ENCODE results near the gene LPIN1.

- TF ChIP-seq, protein P1, sequence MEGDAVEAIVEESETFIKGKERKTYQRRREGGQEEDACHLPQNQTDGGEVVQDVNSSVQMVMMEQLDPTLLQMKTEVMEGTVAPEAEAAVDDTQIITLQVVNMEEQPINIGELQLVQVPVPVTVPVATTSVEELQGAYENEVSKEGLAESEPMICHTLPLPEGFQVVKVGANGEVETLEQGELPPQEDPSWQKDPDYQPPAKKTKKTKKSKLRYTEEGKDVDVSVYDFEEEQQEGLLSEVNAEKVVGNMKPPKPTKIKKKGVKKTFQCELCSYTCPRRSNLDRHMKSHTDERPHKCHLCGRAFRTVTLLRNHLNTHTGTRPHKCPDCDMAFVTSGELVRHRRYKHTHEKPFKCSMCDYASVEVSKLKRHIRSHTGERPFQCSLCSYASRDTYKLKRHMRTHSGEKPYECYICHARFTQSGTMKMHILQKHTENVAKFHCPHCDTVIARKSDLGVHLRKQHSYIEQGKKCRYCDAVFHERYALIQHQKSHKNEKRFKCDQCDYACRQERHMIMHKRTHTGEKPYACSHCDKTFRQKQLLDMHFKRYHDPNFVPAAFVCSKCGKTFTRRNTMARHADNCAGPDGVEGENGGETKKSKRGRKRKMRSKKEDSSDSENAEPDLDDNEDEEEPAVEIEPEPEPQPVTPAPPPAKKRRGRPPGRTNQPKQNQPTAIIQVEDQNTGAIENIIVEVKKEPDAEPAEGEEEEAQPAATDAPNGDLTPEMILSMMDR (IDR thresholded peaks at IDR 0.05) = no peak
- no peak for TF ChIP-seq ZNF138 (CRISPR knock-in tag; conservative IDR thresholded peaks at IDR 0.05)
- no peak for TF ChIP-seq ESRRA (CRISPR knock-in tag; IDR thresholded peaks at IDR 0.05; ENCODE audit: borderline replicate concordance)
- no peak for TF ChIP-seq JUN (CRISPR knock-in tag; IDR thresholded peaks at IDR 0.05)
- TF ChIP-seq, protein P2, sequence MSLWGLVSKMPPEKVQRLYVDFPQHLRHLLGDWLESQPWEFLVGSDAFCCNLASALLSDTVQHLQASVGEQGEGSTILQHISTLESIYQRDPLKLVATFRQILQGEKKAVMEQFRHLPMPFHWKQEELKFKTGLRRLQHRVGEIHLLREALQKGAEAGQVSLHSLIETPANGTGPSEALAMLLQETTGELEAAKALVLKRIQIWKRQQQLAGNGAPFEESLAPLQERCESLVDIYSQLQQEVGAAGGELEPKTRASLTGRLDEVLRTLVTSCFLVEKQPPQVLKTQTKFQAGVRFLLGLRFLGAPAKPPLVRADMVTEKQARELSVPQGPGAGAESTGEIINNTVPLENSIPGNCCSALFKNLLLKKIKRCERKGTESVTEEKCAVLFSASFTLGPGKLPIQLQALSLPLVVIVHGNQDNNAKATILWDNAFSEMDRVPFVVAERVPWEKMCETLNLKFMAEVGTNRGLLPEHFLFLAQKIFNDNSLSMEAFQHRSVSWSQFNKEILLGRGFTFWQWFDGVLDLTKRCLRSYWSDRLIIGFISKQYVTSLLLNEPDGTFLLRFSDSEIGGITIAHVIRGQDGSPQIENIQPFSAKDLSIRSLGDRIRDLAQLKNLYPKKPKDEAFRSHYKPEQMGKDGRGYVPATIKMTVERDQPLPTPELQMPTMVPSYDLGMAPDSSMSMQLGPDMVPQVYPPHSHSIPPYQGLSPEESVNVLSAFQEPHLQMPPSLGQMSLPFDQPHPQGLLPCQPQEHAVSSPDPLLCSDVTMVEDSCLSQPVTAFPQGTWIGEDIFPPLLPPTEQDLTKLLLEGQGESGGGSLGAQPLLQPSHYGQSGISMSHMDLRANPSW (CRISPR knock-in tag; conservative IDR thresholded peaks at IDR 0.05; ENCODE audit: low read depth) = no peak
- TF ChIP-seq NR1H2 (CRISPR knock-in tag; IDR thresholded peaks at IDR 0.05) = no peak
- no peak for TF ChIP-seq SMAD3 (CRISPR knock-in tag; IDR thresholded peaks at IDR 0.05; ENCODE audit: borderline replicate concordance)
- no peak for TF ChIP-seq TCF7 (CRISPR knock-in tag; IDR thresholded peaks at IDR 0.05; ENCODE audit: low read depth)
- no peak for TF ChIP-seq SP1 (CRISPR knock-in tag; conservative IDR thresholded peaks at IDR 0.05)
- TF ChIP-seq FOXJ3 (CRISPR knock-in tag; IDR thresholded peaks at IDR 0.05; ENCODE audit: borderline replicate concordance) = no peak
- TF ChIP-seq ZNF416 (CRISPR knock-in tag; IDR thresholded peaks at IDR 0.05) = no peak
- TF ChIP-seq CBFB (CRISPR knock-in tag; IDR thresholded peaks at IDR 0.05; ENCODE audit: low read depth) = no peak
Measured at GRCh38 chr2:11773111-11773510, 26.7 kb downstream of the LPIN1 start.
